SK-N-SH treated with all-trans-retinoic acid at 6 μM for 48 hours (cell line): ENCODE results near the gene CARD14.

Experiments
- ATAC-seq: fragments of 200-7000 bp; cut with Tn5 transposase; 3 replicates; pipeline ENCODE4 v1.9.1; 2020; ENCODE audit warnings: mild to moderate bottlenecking, moderate library complexity
- ARNTL ChIP-seq: fragments of 450-650 bp; formaldehyde crosslinking; IDR thresholded peaks from 2 replicates; pipeline ENCODE4 v1.5.0; 2020; ENCODE audit warnings: low read depth, mild to moderate bottlenecking, moderate library complexity, borderline replicate concordance
- BACH2 ChIP-seq: fragments of 250-450 bp; sonication (Bioruptor Pico); IDR thresholded peaks from 2 replicates; pipeline ENCODE4 v1.9.0; 2021; ENCODE audit warnings: mild to moderate bottlenecking, borderline replicate concordance
- CSDC2 ChIP-seq: fragments of 250-450 bp; sonication (Bioruptor Pico); IDR thresholded peaks from 2 replicates; pipeline ENCODE4 v1.5.0; 2020; ENCODE audit warnings: mild to moderate bottlenecking, moderate library complexity
- ESRRG ChIP-seq: fragments of 250-450 bp; sonication (Bioruptor Pico); IDR thresholded peaks from 2 replicates; pipeline ENCODE4 v1.6.1; 2021; ENCODE audit warnings: mild to moderate bottlenecking
- GLIS3 ChIP-seq: fragments of 250-450 bp; sonication (Bioruptor Pico); IDR thresholded peaks from 2 replicates; pipeline ENCODE4 v1.5.0; 2020; ENCODE audit warnings: mild to moderate bottlenecking, moderate library complexity
- ISL1 ChIP-seq: fragments of 250-450 bp; sonication (Bioruptor Pico); IDR thresholded peaks from 2 replicates; pipeline ENCODE4 v2.1.2; 2022; ENCODE audit warnings: mild to moderate bottlenecking, moderate library complexity
- OSR1 ChIP-seq: fragments of 250-450 bp; sonication (Bioruptor Pico); IDR thresholded peaks from 2 replicates; pipeline ENCODE4 v1.8.0; 2022; ENCODE audit warnings: moderate library complexity, mild to moderate bottlenecking, inconsistent platforms
- PPARA ChIP-seq: fragments of 250-450 bp; sonication (Bioruptor Pico); IDR thresholded peaks from 2 replicates; pipeline ENCODE4 v1.5.0; 2020; ENCODE audit warnings: mild to moderate bottlenecking, borderline replicate concordance
- RARB ChIP-seq: fragments of 250-450 bp; sonication (Bioruptor Pico); IDR thresholded peaks from 2 replicates; pipeline ENCODE4 v1.8.0; 2021; ENCODE audit warnings: mild to moderate bottlenecking, moderate library complexity
- SNAI2 ChIP-seq: fragments of 250-450 bp; sonication (Bioruptor Pico); IDR thresholded peaks from 2 replicates; pipeline ENCODE4 v1.5.0; 2020; ENCODE audit warnings: mild to moderate bottlenecking, moderate library complexity
- TOX ChIP-seq: fragments of 250-450 bp; sonication (Bioruptor Pico); IDR thresholded peaks from 2 replicates; pipeline ENCODE4 v1.8.0; 2021; ENCODE audit warnings: mild to moderate bottlenecking, moderate library complexity, borderline replicate concordance
- ZC3H10 ChIP-seq: fragments of 250-450 bp; sonication (Bioruptor Pico); IDR thresholded peaks from 2 replicates; pipeline ENCODE4 v1.5.1; 2021; ENCODE audit warnings: mild to moderate bottlenecking, moderate library complexity
- ZFP3 ChIP-seq: fragments of 250-450 bp; sonication (Bioruptor Pico); IDR thresholded peaks from 2 replicates; pipeline ENCODE4 v1.5.0; 2020; ENCODE audit warnings: mild to moderate bottlenecking, moderate library complexity
- ZFP30 ChIP-seq: fragments of 450-650 bp; formaldehyde crosslinking; IDR thresholded peaks from 2 replicates; pipeline ENCODE4 v1.5.0; 2022; ENCODE audit warnings: mild to moderate bottlenecking, moderate library complexity
- ZNF70 ChIP-seq: fragments of 450-650 bp; formaldehyde crosslinking; IDR thresholded peaks from 2 replicates; pipeline ENCODE4 v1.5.0; 2020; ENCODE audit warnings: mild to moderate bottlenecking, moderate library complexity
- ZNF8 ChIP-seq: fragments of 450-650 bp; formaldehyde crosslinking; IDR thresholded peaks from 2 replicates; pipeline ENCODE4 v1.5.0; 2020; ENCODE audit warnings: mild to moderate bottlenecking, moderate library complexity
- TF ChIP-seq, protein P1 (sequence below): fragments of 250-450 bp; sonication (Bioruptor Pico); IDR thresholded peaks from 2 replicates; pipeline ENCODE4 v1.5.1; 2020; ENCODE audit warnings: low read depth, mild to moderate bottlenecking, moderate library complexity
- TF ChIP-seq, protein P2 (sequence below): fragments of 250-450 bp; sonication (Bioruptor Pico); IDR thresholded peaks from 2 replicates; pipeline ENCODE4 v1.8.0; 2020; ENCODE audit warnings: mild to moderate bottlenecking, moderate library complexity, borderline replicate concordance
- TF ChIP-seq, protein P3 (sequence below): fragments of 250-450 bp; sonication (Bioruptor Pico); IDR thresholded peaks from 2 replicates; pipeline ENCODE4 v1.5.1; 2021; ENCODE audit warnings: mild to moderate bottlenecking, moderate library complexity
- TF ChIP-seq, protein P4 (sequence below): fragments of 250-450 bp; sonication (Bioruptor Pico); IDR thresholded peaks from 2 replicates; pipeline ENCODE4 v1.8.0; 2021; ENCODE audit warnings: low read depth, mild to moderate bottlenecking, moderate library complexity, borderline replicate concordance

Gene CARD14

DNA sequence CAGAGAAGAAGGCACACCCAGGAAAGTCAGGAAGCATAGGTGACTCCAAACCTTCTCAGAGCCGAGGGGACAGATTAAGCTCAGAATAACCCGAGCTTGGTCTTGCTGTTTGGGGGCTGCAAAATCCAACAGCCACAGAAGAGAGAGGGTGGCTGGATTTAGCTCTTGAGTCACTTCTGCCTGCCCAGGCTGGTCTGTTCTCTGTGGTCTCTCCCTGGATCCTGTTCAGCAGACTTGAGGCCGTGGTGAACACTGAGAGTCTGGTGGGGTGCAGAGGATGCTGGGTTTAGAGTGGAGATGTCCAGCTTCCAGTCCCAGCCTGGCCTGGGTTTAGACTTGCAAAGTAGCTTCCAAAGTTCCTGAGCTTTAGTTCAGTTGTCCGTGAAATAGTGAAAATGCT is 59.2 kb downstream of the CARD14 start (continued):
- TF ChIP-seq, protein P1, sequence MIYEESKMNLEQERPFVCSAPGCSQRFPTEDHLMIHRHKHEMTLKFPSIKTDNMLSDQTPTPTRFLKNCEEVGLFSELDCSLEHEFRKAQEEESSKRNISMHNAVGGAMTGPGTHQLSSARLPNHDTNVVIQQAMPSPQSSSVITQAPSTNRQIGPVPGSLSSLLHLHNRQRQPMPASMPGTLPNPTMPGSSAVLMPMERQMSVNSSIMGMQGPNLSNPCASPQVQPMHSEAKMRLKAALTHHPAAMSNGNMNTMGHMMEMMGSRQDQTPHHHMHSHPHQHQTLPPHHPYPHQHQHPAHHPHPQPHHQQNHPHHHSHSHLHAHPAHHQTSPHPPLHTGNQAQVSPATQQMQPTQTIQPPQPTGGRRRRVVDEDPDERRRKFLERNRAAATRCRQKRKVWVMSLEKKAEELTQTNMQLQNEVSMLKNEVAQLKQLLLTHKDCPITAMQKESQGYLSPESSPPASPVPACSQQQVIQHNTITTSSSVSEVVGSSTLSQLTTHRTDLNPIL (CRISPR knock-in tag): no peak
- TF ChIP-seq ESRRG (CRISPR knock-in tag): no peak

DNA sequence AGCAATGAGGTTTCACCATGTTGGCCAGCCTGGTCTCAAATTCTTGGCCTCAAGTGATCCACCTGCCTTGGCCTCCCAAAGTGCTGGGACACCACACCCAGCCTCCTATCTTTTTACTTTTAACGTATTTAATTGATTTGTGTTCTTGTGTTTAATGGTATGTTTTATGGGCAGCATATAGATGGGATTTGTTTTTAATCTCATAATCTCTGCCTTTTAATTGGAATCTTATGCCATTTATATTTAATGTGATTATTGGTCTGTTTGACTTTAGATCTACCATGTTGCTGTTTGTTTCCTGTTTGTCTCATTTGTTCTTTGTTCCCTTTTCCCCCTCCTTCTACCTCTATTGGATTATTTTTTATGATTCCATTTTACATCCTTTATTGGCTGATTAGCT is 62.6 kb downstream of the CARD14 start:
- ATAC-seq: no peak
- TF ChIP-seq OSR1 (CRISPR knock-in tag): no peak
- 0 out of 2 replicates have a peak, but pooled peaks have one; percentile 8 for TF ChIP-seq ZNF8 (CRISPR knock-in tag)

DNA sequence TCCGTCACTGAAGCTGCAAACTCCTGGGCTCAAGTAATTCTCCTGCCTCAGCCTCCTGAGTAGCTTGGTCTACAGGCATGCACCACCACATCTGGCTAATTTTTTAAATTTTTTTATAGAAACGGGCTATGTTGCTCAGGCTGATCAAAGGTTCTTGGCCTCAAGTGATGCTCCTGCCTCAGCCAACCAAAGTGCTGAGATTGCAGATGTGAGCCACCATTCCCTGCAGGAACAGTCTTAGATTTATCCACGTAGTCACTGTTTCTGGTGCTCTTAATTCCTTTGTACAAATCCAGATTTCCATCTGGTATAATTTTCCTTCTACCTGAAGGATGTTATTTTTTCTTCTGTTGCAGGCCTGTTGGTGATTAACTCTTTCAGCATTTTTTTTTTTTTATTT is 63.4 kb downstream of the CARD14 start:
- TF ChIP-seq ZFP30 (CRISPR knock-in tag) (no peak), ZC3H10 (no peak), ZNF8 (CRISPR knock-in tag) (no peak), GLIS3 (CRISPR knock-in tag) (no peak), CSDC2 (CRISPR knock-in tag) (no peak), TOX (CRISPR knock-in tag) (no peak), BACH2 (no peak), ZFP3 (CRISPR knock-in tag) (no peak), ZNF70 (no peak), PPARA (CRISPR knock-in tag) (no peak)
- TF ChIP-seq, protein P2, sequence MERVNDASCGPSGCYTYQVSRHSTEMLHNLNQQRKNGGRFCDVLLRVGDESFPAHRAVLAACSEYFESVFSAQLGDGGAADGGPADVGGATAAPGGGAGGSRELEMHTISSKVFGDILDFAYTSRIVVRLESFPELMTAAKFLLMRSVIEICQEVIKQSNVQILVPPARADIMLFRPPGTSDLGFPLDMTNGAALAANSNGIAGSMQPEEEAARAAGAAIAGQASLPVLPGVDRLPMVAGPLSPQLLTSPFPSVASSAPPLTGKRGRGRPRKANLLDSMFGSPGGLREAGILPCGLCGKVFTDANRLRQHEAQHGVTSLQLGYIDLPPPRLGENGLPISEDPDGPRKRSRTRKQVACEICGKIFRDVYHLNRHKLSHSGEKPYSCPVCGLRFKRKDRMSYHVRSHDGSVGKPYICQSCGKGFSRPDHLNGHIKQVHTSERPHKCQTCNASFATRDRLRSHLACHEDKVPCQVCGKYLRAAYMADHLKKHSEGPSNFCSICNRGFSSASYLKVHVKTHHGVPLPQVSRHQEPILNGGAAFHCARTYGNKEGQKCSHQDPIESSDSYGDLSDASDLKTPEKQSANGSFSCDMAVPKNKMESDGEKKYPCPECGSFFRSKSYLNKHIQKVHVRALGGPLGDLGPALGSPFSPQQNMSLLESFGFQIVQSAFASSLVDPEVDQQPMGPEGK (CRISPR knock-in tag): no peak
- TF ChIP-seq, protein P1 (CRISPR knock-in tag): no peak
- ATAC-seq: no peak

DNA sequence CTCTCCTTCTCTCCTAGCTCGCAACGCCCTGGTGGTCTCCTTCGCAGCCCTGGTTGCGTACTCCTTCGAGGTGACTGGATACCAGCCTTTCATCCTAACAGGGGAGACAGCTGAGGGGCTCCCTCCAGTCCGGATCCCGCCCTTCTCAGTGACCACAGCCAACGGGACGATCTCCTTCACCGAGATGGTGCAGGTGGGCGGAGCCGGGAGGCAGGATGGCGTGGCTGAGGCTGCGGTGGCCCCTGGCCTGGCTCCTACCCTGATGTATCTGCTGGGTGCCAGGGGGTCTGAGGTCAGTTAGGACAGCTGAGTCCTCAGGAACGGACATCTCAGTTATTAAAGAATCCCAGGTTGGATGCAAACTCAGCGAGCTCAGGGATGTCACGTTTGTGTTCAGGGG is 67.1 kb downstream of the CARD14 start:
- no peak for TF ChIP-seq ZNF8 (CRISPR knock-in tag)
- TF ChIP-seq TOX (CRISPR knock-in tag): no peak
- no peak for TF ChIP-seq SNAI2 (CRISPR knock-in tag)
- no peak for TF ChIP-seq CSDC2 (CRISPR knock-in tag)
- TF ChIP-seq RARB (CRISPR knock-in tag): no peak
- TF ChIP-seq ZC3H10: no peak
- TF ChIP-seq ARNTL: no peak
- TF ChIP-seq, protein P2 (CRISPR knock-in tag): no peak
- ATAC-seq: no peak

DNA sequence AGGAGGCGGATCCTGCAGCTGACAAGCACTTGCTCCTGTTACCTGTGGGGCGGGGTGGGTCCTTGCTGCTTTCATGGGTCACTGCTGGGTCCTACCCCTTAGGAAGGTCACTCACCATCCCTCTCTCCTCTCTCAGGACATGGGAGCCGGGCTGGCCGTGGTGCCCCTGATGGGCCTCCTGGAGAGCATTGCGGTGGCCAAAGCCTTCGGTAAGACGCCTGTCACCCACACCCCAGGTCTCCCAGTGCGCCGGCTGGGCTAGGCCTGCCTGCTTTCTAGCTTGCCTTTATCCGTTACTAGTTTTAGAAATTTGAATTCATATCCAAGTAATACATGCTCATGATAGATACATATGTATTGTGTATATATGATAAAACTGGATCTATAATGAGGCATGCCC is 67.6 kb downstream of the CARD14 start:
- TF ChIP-seq, protein P3, sequence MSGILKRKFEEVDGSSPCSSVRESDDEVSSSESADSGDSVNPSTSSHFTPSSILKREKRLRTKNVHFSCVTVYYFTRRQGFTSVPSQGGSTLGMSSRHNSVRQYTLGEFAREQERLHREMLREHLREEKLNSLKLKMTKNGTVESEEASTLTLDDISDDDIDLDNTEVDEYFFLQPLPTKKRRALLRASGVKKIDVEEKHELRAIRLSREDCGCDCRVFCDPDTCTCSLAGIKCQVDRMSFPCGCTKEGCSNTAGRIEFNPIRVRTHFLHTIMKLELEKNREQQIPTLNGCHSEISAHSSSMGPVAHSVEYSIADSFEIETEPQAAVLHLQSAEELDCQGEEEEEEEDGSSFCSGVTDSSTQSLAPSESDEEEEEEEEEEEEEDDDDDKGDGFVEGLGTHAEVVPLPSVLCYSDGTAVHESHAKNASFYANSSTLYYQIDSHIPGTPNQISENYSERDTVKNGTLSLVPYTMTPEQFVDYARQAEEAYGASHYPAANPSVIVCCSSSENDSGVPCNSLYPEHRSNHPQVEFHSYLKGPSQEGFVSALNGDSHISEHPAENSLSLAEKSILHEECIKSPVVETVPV (CRISPR knock-in tag): no peak
- TF ChIP-seq GLIS3 (CRISPR knock-in tag): no peak
- TF ChIP-seq ZFP30 (CRISPR knock-in tag): no peak
- no peak for TF ChIP-seq ISL1 (CRISPR knock-in tag)
- no peak for TF ChIP-seq OSR1 (CRISPR knock-in tag)
- TF ChIP-seq PPARA (CRISPR knock-in tag): no peak
- TF ChIP-seq ZFP3 (CRISPR knock-in tag): no peak
- TF ChIP-seq, protein P1 (CRISPR knock-in tag): no peak
- TF ChIP-seq ARNTL: no peak
- no peak for TF ChIP-seq TOX (CRISPR knock-in tag)
- TF ChIP-seq ZC3H10: no peak
- TF ChIP-seq, protein P4, sequence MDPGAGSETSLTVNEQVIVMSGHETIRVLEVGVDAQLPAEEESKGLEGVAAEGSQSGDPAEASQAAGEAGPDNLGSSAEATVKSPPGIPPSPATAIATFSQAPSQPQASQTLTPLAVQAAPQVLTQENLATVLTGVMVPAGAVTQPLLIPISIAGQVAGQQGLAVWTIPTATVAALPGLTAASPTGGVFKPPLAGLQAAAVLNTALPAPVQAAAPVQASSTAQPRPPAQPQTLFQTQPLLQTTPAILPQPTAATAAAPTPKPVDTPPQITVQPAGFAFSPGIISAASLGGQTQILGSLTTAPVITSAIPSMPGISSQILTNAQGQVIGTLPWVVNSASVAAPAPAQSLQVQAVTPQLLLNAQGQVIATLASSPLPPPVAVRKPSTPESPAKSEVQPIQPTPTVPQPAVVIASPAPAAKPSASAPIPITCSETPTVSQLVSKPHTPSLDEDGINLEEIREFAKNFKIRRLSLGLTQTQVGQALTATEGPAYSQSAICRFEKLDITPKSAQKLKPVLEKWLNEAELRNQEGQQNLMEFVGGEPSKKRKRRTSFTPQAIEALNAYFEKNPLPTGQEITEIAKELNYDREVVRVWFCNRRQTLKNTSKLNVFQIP (CRISPR knock-in tag): no peak
- no peak for TF ChIP-seq CSDC2 (CRISPR knock-in tag)
- TF ChIP-seq ZNF8 (CRISPR knock-in tag): no peak
- no peak for TF ChIP-seq ESRRG (CRISPR knock-in tag)
- no peak for TF ChIP-seq BACH2
- ATAC-seq: no peak
